ENCODE results near the gene RPS13. TPM values are rescaled to one million over a fixed set of nuclear protein-coding genes. Genes with fewer than 3 reads are reported as not detected.
"Not testable (repeated sequence)": the region's sequence is repeated elsewhere in the genome, so short reads cannot be mapped to it uniquely, and the experiment has no call there.

The RPS13 gene
- polyA plus RNA-seq (2013, experiment 1 of 2): 2,676 TPM
- 2,702 TPM for polyA plus RNA-seq (2013, experiment 2 of 2)

- Histone ChIP-seq H3K9ac (ENCODE audit: low read length) (peak within 1 kb of the TSS; percentile 99), H2AK5ac (ENCODE audit: low read length) (no peak within 1 kb of the TSS), H3K79me1 (ENCODE audit: low read length) (peaks cover 3% of the 10 kb centered on the region), H3K56ac (ENCODE audit: low read length) (peak within 1 kb of the TSS; percentile 100), H3K4me3 (ENCODE audit: low read length) (peak within 1 kb of the TSS; percentile 90), H3K4me2 (ENCODE audit: low read length) (peak within 1 kb of the TSS; percentile 100), H3K27me3 (ENCODE audit: insufficient read depth, low read length, poor library complexity) (no peaks in the 10 kb centered on the region), H3K4me1 (ENCODE audit: control insufficient read depth, low read depth, low read length) (peaks cover 2% of the 10 kb centered on the region), H3K18ac (ENCODE audit: low read length) (peak within 1 kb of the TSS; percentile 71), H3K23ac (ENCODE audit: low read length) (peak within 1 kb of the TSS; percentile 72), H2BK5ac (ENCODE audit: low read length) (peak within 1 kb of the TSS; percentile 97), H3K36me3 (ENCODE audit: control insufficient read depth, insufficient read depth, low read length) (peaks cover 7% of the 10 kb centered on the region), H2BK120ac (ENCODE audit: low read depth, low read length) (no peak within 1 kb of the TSS), H4K5ac (ENCODE audit: low read length) (peak within 1 kb of the TSS; percentile 91), H3K27ac (ENCODE audit: low read depth, low read length) (peak within 1 kb of the TSS; percentile 61), H3K79me2 (ENCODE audit: control insufficient read depth, insufficient read depth, low read length) (peaks cover 19% of the 10 kb centered on the region), H2BK15ac (replicated peaks; ENCODE audit: low read depth) (no peak within 1 kb of the TSS), H4K8ac (ENCODE audit: low read depth, low read length) (peak within 1 kb of the TSS; percentile 17), H3K4ac (ENCODE audit: low read depth, low read length) (peak within 1 kb of the TSS; percentile 70)
- no CpG with 5 or more reads among the region's 55 CpGs for WGBS (ENCODE audit: extremely low coverage, insufficient coverage, low lambda C conversion rate)
- peak; percentile 100 for DNase-seq
These were observed at the start of gene RPS13 for GRCh38 chr11:17077520-17078401. Gene RPS13, minus strand, starts transcription at chr11:17077667. Its CDS starts 26 bp downstream, at chr11:17077641.

GRCh38 chr11:17121981-17122380, 44.5 kb upstream of the RPS13 start:
- no peak overlapping the region for H3K4ac ChIP-seq (ENCODE audit: low read depth, low read length)
- no peak overlapping the region for H4K8ac ChIP-seq (ENCODE audit: low read depth, low read length)
- no peak overlapping the region for H3K56ac ChIP-seq (ENCODE audit: low read length)
- no peak overlapping the region for H2BK15ac ChIP-seq (replicated peaks; ENCODE audit: low read depth)
- no peak overlapping the region for H2BK5ac ChIP-seq (ENCODE audit: low read length)
- no peak overlapping the region for H3K4me3 ChIP-seq (ENCODE audit: low read length)
- H3K4me1 ChIP-seq (ENCODE audit: control insufficient read depth, low read depth, low read length): no peaks in the 10 kb centered on the region
- no peak overlapping the region for H3K9ac ChIP-seq (ENCODE audit: low read length)
- H3K36me3 ChIP-seq (ENCODE audit: control insufficient read depth, insufficient read depth, low read length): peaks cover 1% of the 10 kb centered on the region
- H4K5ac ChIP-seq (ENCODE audit: low read length): no peak overlapping the region
- H3K27ac ChIP-seq (ENCODE audit: low read depth, low read length): no peak overlapping the region
- H2BK120ac ChIP-seq (ENCODE audit: low read depth, low read length): no peak overlapping the region
- H3K79me2 ChIP-seq (ENCODE audit: control insufficient read depth, insufficient read depth, low read length): no peaks in the 10 kb centered on the region
- no peak overlapping the region for H2AK5ac ChIP-seq (ENCODE audit: low read length)
- H3K79me1 ChIP-seq (ENCODE audit: low read length): no peaks in the 10 kb centered on the region
- H3K23ac ChIP-seq (ENCODE audit: low read length): no peak overlapping the region
- H3K27me3 ChIP-seq (ENCODE audit: insufficient read depth, low read length, poor library complexity): no peaks in the 10 kb centered on the region
- H3K18ac ChIP-seq (ENCODE audit: low read length): no peak overlapping the region
- H3K4me2 ChIP-seq (ENCODE audit: low read length): no peak overlapping the region
- no CpG with 5 or more reads among the region's 2 CpGs for WGBS (ENCODE audit: extremely low coverage, insufficient coverage, low lambda C conversion rate)
- DNase-seq: no peak

DNA sequence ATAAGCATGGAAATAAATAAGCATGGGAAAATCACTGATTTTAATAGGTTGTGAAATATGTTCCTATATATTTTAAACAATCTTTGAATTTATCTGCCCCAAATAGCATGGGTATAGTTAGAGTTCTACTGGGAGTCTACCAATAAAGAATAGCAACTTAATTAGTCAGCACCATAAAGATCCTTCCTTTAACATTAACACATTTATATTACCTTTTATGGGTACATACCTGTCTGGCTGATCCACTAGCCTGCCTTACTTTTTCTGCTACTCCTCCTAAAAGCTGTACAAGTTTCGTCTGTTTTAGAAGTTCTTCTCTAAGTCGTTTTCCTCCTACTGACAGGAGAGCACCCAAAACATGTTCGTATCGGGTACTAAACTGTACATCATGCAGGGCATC, 39.8 kb upstream of the RPS13 start:
- Histone ChIP-seq H3K27ac (ENCODE audit: low read depth, low read length) (no peak overlapping the region), H2BK120ac (ENCODE audit: low read depth, low read length) (no peak overlapping the region), H3K79me1 (ENCODE audit: low read length) (no peaks in the 10 kb centered on the region), H3K23ac (ENCODE audit: low read length) (no peak overlapping the region), H3K56ac (ENCODE audit: low read length) (no peak overlapping the region), H4K8ac (ENCODE audit: low read depth, low read length) (no peak overlapping the region), H3K4me2 (ENCODE audit: low read length) (no peak overlapping the region), H3K79me2 (ENCODE audit: control insufficient read depth, insufficient read depth, low read length) (no peaks in the 10 kb centered on the region), H3K4me1 (ENCODE audit: control insufficient read depth, low read depth, low read length) (no peaks in the 10 kb centered on the region), H3K4me3 (ENCODE audit: low read length) (no peak overlapping the region), H3K4ac (ENCODE audit: low read depth, low read length) (no peak overlapping the region), H2AK5ac (ENCODE audit: low read length) (no peak overlapping the region), H3K36me3 (ENCODE audit: control insufficient read depth, insufficient read depth, low read length) (peaks cover 1% of the 10 kb centered on the region), H2BK5ac (ENCODE audit: low read length) (no peak overlapping the region), H3K9ac (ENCODE audit: low read length) (no peak overlapping the region), H4K5ac (ENCODE audit: low read length) (no peak overlapping the region), H2BK15ac (replicated peaks; ENCODE audit: low read depth) (no peak overlapping the region), H3K27me3 (ENCODE audit: insufficient read depth, low read length, poor library complexity) (no peaks in the 10 kb centered on the region), H3K18ac (ENCODE audit: low read length) (no peak overlapping the region)
- WGBS (ENCODE audit: extremely low coverage, insufficient coverage, low lambda C conversion rate): no CpG with 5 or more reads among the region's 4 CpGs
- DNase-seq: no peak

GRCh38 chr11:17116117-17116516, 38.6 kb upstream of the RPS13 start:
- Histone ChIP-seq H2BK5ac (ENCODE audit: low read length) (no peak overlapping the region), H3K79me2 (ENCODE audit: control insufficient read depth, insufficient read depth, low read length) (no peaks in the 10 kb centered on the region), H3K18ac (ENCODE audit: low read length) (no peak overlapping the region), H3K4me2 (ENCODE audit: low read length) (no peak overlapping the region), H3K4me3 (ENCODE audit: low read length) (no peak overlapping the region), H3K27me3 (ENCODE audit: insufficient read depth, low read length, poor library complexity) (no peaks in the 10 kb centered on the region), H3K23ac (ENCODE audit: low read length) (no peak overlapping the region), H2AK5ac (ENCODE audit: low read length) (no peak overlapping the region), H4K8ac (ENCODE audit: low read depth, low read length) (no peak overlapping the region), H2BK15ac (replicated peaks; ENCODE audit: low read depth) (no peak overlapping the region), H3K56ac (ENCODE audit: low read length) (no peak overlapping the region), H3K27ac (ENCODE audit: low read depth, low read length) (no peak overlapping the region), H3K4me1 (ENCODE audit: control insufficient read depth, low read depth, low read length) (no peaks in the 10 kb centered on the region), H3K36me3 (ENCODE audit: control insufficient read depth, insufficient read depth, low read length) (peaks cover 1% of the 10 kb centered on the region), H3K9ac (ENCODE audit: low read length) (no peak overlapping the region), H3K4ac (ENCODE audit: low read depth, low read length) (no peak overlapping the region), H2BK120ac (ENCODE audit: low read depth, low read length) (no peak overlapping the region), H4K5ac (ENCODE audit: low read length) (no peak overlapping the region), H3K79me1 (ENCODE audit: low read length) (no peaks in the 10 kb centered on the region)
- no CpG with 5 or more reads among the region's 1 CpG for WGBS (ENCODE audit: extremely low coverage, insufficient coverage, low lambda C conversion rate)
- no peak for DNase-seq

DNA sequence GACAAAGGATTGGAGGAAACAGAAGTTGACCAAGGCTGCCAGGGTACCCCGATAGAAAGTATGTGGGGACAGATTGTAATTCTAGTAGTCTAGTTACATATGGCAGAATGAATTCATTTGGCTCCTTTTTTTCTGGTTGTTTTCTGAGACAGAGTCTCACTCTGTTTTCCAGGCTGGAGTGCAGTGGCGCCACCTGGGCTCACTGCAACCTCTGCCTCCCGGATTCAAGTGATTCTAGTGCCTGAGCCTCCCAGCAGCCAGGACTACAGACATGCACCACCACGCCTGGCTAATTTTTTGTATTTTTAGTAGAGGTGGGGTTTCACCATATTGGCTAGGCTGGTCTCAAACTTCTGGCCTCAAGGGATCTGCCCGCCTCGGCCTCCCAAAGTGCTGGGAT, 30.3 kb upstream of the RPS13 start:
- H2BK120ac ChIP-seq (ENCODE audit: low read depth, low read length); H3K36me3 ChIP-seq (ENCODE audit: control insufficient read depth, insufficient read depth, low read length); H2BK15ac ChIP-seq (replicated peaks; ENCODE audit: low read depth): not testable (repeated sequence)

More for the DNA sequence above, 30.3 kb upstream of the RPS13 start:
- not testable (repeated sequence) for H3K27ac ChIP-seq (ENCODE audit: low read depth, low read length); H3K56ac ChIP-seq (ENCODE audit: low read length); H3K4me3 ChIP-seq (ENCODE audit: low read length); H3K4me2 ChIP-seq (ENCODE audit: low read length); H3K79me1 ChIP-seq (ENCODE audit: low read length); H3K18ac ChIP-seq (ENCODE audit: low read length); H3K9ac ChIP-seq (ENCODE audit: low read length); H2BK5ac ChIP-seq (ENCODE audit: low read length); H3K4ac ChIP-seq (ENCODE audit: low read depth, low read length); H3K79me2 ChIP-seq (ENCODE audit: control insufficient read depth, insufficient read depth, low read length); H3K4me1 ChIP-seq (ENCODE audit: control insufficient read depth, low read depth, low read length); H4K5ac ChIP-seq (ENCODE audit: low read length); H3K27me3 ChIP-seq (ENCODE audit: insufficient read depth, low read length, poor library complexity); H4K8ac ChIP-seq (ENCODE audit: low read depth, low read length); H2AK5ac ChIP-seq (ENCODE audit: low read length); H3K23ac ChIP-seq (ENCODE audit: low read length)
- no CpG with 5 or more reads among the region's 6 CpGs for WGBS (ENCODE audit: extremely low coverage, insufficient coverage, low lambda C conversion rate)
- peak; percentile 40 for DNase-seq

Data from mesendoderm (in vitro differentiated cells).